GM12891 (cell line): ENCODE data around the gene PMF1.

Experiments used
- POLR2A ChIP-seq: IDR thresholded peaks from 2 replicates; pipeline ENCODE4 v1.6.1; 2011; ENCODE audit warnings: low read depth, low read length, control low read depth
- POLR2AphosphoS5 ChIP-seq: IDR thresholded peaks from 2 replicates; pipeline ENCODE4 v1.6.1; 2011; ENCODE audit warnings: low read depth, low read length, control low read depth
- POU2F2 ChIP-seq: IDR thresholded peaks from 2 replicates; pipeline ENCODE4 v1.6.1; 2011; ENCODE audit warnings: low read depth, mild to moderate bottlenecking, control low read depth, low read length, moderate library complexity
- SPI1 ChIP-seq: IDR thresholded peaks from 2 replicates; pipeline ENCODE4 v1.6.1; 2011; ENCODE audit warnings: low read depth, low read length, control low read depth

DNA sequence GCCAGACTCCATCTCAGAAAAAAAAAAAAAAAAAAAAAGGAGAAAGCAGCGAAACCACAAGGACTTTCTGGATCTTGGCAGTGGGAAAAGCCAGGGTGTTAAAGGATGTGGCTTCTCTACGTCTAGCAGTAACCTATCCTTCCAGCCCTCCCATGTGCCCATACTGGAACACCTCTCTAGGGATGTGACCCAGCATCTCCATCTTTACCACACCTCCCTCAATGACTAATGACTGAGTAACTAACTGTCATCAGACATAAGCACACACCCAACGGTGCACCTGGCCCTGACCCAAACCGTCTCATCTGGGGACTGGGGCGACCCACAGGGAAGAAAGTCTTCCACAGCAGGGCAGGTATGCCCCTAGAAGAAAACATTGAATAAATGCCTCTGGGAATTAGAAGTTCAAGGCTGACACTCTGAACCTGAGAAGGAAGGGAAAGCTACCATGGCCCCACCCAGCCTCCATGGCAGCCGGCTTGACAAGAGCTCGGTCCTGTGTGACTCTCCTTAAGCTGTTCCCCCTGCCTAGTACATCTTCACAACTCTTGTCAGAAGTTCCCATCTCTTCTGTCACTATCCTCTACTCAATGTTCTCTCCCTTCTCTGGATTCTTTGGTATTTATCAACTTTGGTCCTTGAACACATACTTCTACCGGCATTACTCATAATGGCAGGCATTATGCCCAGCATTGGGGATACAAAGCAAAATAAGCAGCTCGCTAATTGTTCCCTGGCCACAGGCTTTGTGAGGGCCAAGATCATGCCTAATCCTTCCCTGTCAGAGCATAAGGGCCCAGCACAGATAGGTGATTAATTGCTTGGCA lies 49.9 kb downstream of the PMF1 start:
- TF ChIP-seq POLR2A (no peak), SPI1 (no peak), POU2F2 (no peak), POLR2AphosphoS5 (no peak; the same call in 1 of the 2 replicates)
